ENCODE data around the gene OR10G7.
A peak's percentile ranks its signal among the peaks of the same experiment; 100 is the strongest.

The OR10G7 gene

DNA sequence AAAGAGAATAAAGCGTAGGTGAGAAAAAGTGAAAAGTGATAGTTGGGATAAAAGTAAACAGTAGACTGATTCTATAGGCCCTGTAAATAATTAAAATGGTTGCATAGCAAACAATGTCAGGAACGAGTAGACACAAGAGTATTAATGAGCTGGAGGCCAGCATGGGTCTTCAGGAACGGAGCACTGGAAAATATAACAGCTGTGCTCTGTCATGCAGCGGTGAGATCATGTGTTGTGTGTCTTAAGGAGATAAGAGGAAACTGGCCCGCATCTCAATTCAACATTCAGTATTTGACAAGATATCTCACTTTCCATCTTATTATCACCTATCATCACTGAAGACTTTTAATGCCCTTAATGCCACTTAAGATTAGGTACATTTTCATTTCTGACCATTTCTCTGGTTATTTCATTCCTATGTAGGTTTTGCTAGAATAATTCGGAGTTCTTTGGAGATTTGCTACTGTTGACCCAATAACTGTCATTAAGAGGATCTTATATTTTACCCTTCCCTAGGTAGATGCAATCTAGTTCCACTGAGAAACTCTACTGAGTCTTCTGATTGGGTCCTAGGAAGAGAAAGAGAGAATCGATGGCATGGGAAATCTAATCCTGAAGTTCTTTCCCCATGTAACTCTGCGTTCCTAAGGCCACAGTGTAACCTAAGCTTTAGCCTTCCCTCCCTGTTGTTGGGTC is 38.7 kb upstream of the OR10G7 start:
- TF ChIP-seq, protein P1, sequence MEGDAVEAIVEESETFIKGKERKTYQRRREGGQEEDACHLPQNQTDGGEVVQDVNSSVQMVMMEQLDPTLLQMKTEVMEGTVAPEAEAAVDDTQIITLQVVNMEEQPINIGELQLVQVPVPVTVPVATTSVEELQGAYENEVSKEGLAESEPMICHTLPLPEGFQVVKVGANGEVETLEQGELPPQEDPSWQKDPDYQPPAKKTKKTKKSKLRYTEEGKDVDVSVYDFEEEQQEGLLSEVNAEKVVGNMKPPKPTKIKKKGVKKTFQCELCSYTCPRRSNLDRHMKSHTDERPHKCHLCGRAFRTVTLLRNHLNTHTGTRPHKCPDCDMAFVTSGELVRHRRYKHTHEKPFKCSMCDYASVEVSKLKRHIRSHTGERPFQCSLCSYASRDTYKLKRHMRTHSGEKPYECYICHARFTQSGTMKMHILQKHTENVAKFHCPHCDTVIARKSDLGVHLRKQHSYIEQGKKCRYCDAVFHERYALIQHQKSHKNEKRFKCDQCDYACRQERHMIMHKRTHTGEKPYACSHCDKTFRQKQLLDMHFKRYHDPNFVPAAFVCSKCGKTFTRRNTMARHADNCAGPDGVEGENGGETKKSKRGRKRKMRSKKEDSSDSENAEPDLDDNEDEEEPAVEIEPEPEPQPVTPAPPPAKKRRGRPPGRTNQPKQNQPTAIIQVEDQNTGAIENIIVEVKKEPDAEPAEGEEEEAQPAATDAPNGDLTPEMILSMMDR (IDR thresholded peaks at IDR 0.05; ENCODE audit: low read depth, low read length, missing control alignments) = no peak
- DNase-seq (ENCODE audit: low read depth) = no peak
- no peak overlapping the region for H3K4me3 ChIP-seq (ENCODE audit: low read depth, low read length)

DNA sequence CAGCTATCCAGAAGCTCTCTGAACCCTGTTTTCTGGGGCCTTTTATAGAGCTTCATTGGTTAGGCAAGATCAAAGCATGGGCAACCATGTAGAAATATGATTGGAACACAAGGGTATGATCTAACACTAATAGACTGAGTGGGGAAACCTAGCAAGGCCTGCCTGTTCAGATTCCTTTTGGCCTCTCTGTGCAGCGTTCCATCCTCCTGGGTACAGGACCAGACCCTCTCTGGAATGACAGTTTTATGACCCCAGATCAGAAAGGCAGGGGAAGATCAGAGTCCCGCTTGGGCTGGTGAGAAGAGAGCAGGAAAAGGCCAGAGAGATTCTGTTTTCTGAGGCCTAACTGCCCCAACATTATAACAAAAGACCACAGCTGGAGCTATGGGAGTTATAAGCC is 37.5 kb upstream of the OR10G7 start:
- DNase-seq (ENCODE audit: low read depth) = no peak

DNA sequence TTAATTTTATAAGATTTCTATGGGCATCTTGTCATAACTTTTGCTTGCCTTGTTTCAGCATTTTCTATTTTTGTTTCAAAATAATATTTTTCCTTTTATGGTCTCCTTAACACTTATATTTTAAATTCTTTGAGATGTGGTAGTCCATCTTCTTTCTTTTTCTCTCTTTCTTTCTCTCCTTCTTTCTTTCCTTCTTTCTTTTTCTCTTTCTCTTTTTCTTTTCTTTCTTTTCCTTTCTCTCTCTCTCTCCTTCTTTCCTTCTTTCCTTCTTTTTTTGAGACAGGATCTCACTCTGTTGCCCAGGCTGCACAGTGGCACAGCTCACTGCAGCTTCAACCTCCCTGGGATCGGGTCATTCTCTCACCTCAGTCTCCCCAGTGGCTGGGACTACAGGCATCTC is 36.1 kb upstream of the OR10G7 start:
- H3K4me3 ChIP-seq (ENCODE audit: low read depth, low read length) = no peak overlapping the region
- TF ChIP-seq, protein P1 (IDR thresholded peaks at IDR 0.05; ENCODE audit: low read depth, low read length, missing control alignments) = no peak
- no peak for DNase-seq (ENCODE audit: low read depth)

More for the DNA sequence above, 37.5 kb upstream of the OR10G7 start:
- TF ChIP-seq, protein P1 (IDR thresholded peaks at IDR 0.05; ENCODE audit: low read depth, low read length, missing control alignments) = no peak
- H3K4me3 ChIP-seq (ENCODE audit: low read depth, low read length) = no peak overlapping the region

DNA sequence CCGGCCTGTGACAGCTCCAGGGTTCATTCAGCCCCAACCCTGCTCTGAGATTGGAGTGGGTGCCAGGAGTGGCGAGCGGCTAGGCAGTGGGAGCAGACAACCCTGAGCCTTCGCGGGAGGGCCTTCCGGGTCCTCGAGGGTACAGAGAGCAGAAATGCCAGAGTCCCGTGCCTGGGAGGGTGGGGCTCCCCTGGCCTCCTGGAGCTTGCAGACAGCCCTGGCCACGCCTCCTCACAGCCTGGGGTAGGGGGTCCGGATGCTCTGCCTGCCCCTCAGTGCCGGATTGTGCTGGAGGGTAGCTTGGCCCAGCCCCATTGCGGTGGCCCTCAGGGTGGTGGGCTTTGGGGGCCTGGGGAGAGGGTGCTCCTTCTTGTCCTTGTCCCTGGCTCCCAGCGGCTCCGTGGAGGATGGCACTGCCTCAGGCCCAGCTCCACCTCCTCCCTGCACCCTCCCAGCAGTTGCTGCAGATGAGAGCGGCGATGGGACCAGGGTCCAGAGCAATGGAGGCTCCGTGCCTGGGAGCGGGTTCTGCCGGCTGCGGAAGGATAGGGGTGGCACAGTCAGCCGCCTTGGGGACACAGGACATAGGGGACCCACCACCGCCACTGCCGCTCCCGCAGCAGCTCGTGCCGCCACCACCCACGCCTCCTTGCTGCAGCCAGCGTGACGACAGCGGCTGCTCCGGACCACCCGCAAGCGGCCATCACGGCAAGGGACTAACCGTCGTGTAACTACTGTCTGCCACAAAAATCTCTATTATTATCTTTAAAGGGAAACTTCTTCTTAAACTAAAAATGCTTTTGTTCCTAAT is 34.9 kb upstream of the OR10G7 start:
- DNase-seq (ENCODE audit: low read depth) = no peak
- TF ChIP-seq, protein P1 (IDR thresholded peaks at IDR 0.05; ENCODE audit: low read depth, low read length, missing control alignments) = no peak
- peak overlapping the region; percentile 32 for H3K4me3 ChIP-seq (ENCODE audit: low read depth, low read length)

DNA sequence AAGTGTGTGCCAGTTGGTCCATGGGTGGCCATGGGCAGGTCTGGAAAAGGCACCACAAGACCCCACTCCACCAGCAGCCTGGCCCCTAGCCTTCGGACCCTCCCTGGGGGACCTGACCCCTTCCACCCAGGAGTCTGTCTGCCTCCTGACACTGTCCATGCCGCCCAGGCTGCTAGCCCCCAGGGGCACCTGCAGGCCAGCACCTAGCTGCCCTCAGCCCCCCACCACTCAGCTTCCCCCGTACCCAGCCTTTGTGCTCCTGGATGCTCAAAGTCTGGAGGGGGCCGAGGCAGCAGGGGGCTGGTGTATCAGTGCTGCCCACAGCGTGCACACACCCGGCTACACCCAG is 34.3 kb upstream of the OR10G7 start:
- H3K4me3 ChIP-seq (ENCODE audit: low read depth, low read length) = no peak overlapping the region
- no peak for DNase-seq (ENCODE audit: low read depth)
- TF ChIP-seq, protein P1 (IDR thresholded peaks at IDR 0.05; ENCODE audit: low read depth, low read length, missing control alignments) = no peak

DNA sequence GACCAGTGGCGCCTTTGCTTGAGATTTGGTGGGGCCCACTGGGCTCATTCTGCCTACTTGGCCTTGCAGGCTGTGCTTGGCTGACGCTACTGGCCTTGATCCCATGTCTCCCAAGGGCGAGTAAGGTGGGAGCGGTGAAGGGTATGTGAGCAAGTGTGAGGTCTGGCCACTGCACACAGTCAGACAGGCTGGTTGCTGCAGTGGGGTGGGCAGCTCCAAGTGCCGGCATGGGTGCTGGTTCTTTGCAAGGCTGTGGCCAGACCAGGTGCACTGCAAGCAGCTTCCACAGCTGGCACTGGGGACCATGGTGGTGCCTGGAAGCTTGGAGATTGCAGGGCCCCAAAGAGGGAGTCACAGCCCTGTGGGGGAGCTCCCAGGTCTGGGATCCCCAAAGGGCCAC is 33.4 kb upstream of the OR10G7 start:
- H3K4me3 ChIP-seq (ENCODE audit: low read depth, low read length) = no peak overlapping the region

More for the DNA sequence above, 33.4 kb upstream of the OR10G7 start:
- DNase-seq (ENCODE audit: low read depth) = no peak
- TF ChIP-seq, protein P1 (IDR thresholded peaks at IDR 0.05; ENCODE audit: low read depth, low read length, missing control alignments) = no peak
